Lower leg skin (tissue), 4 donors: ENCODE measurements around the gene ROS1. TPM values are rescaled to one million over a fixed set of nuclear protein-coding genes. Genes with fewer than 3 reads are reported as not detected.

Experiments used
- DNase-seq, 2 donors: peaks; one replicate each; pipeline ENCODE4 v3.0.0-alpha.2; 2019; ENCODE audit warnings: low spot score in 2 of 2
- H3K4me3 ChIP-seq: fragments of 200-600 bp; sonication (generic); 2 replicates; pipeline ENCODE4 v1.5.1; 2017; ENCODE audit warnings: mild to moderate bottlenecking, low read depth; ENCODE audit not compliant: poor library complexity, severe bottlenecking
- CTCF ChIP-seq, 3 donors: fragments of 450-650 bp; IDR thresholded peaks; one replicate each; pipeline ENCODE4 v1.5.1; 2016; ENCODE audit warnings: antibody characterized with exemption in 3 of 3, mild to moderate bottlenecking in 3 of 3, moderate library complexity in 2 of 3
- POLR2A ChIP-seq, 2 donors: fragments of 450-650 bp; IDR thresholded peaks; one replicate each; pipeline ENCODE4 v1.6.1; 2016 to 2017; ENCODE audit warnings: antibody characterized with exemption in 2 of 2, mild to moderate bottlenecking in 1 of 2, moderate library complexity in 1 of 2
- WGBS, 2 donors: methylation state at CpG; one replicate each; pipeline ENCODE4 v1.1.5; 2018; 5-methylcytosine and 5-hydroxymethylcytosine counted together
- intact Hi-C: fragments of 100-400 bp; cut with DNase I; formaldehyde crosslinking; loops from one replicate; pipeline ENCODE4 v1.15.0; 2023; ENCODE audit warnings: low total_unique reads
- total RNA-seq, 4 donors: library from RNA; depleted of rRNA; stranded (reverse); fragments of >200 nt; gene quantifications; one replicate each; pipeline ENCODE4 v1.1.0, GENCODE V29; 2016

The ROS1 gene
- total RNA-seq, 4 donors from 2014 or later = 0.11 to 1.3 (median 0.78) TPM

- 93 to 95% methylated on average over 5 of the region's 5 CpGs for WGBS, 2 donors
- intact Hi-C loops = no loop called here
- TF ChIP-seq CTCF (IDR thresholded peaks at IDR 0.05) = no peak
- TF ChIP-seq POLR2A (IDR thresholded peaks at IDR 0.05) = no peak
- DNase-seq = no peak
- H3K4me3 ChIP-seq = no peak overlapping the region
Measured at GRCh38 chr6:117456998-117457397, 31.3 kb upstream of the ROS1 start.

- TF ChIP-seq POLR2A (IDR thresholded peaks at IDR 0.05) (no peak), CTCF (IDR thresholded peaks at IDR 0.05) (no peak)
- no peak overlapping the region for H3K4me3 ChIP-seq
- intact Hi-C loops = no loop called here
- no peak for DNase-seq
- WGBS, 2 donors = 84 to 91% methylated on average over 1 of the region's 1 CpG
Measured at GRCh38 chr6:117456250-117456649, 30.5 kb upstream of the ROS1 start.

GRCh38 chr6:117451671-117452070, 25.9 kb upstream of the ROS1 start:
- no peak for TF ChIP-seq POLR2A (IDR thresholded peaks at IDR 0.05)

GRCh38 chr6:117449549-117450439, 24.1 kb upstream of the ROS1 start:
- H3K4me3 ChIP-seq = no peak overlapping the region
- no peak for TF ChIP-seq POLR2A (IDR thresholded peaks at IDR 0.05)
- no peak for TF ChIP-seq CTCF (IDR thresholded peaks at IDR 0.05)
- WGBS, 2 donors = 34 to 39% methylated on average over 10 of the region's 10 CpGs
- DNase-seq = peak in 1 of 2 donors; percentile 28
- intact Hi-C loops = loop anchor here (5.0 kb wide), 1 partner anchor 108 kb away; no protein-coding TSS in a partner anchor

More at GRCh38 chr6:117451671-117452070, 25.9 kb upstream of the ROS1 start:
- WGBS, 2 donors = 35 to 41% methylated on average over 5 of the region's 5 CpGs
- DNase-seq = no peak
- intact Hi-C loops = loop anchor here (5.0 kb wide), 1 partner anchor 106 kb away; no protein-coding TSS in a partner anchor
- H3K4me3 ChIP-seq = no peak overlapping the region

GRCh38 chr6:117448732-117449485, 23.2 kb upstream of the ROS1 start:
- intact Hi-C loops = no loop called here
- WGBS, 2 donors = 40 to 50% methylated on average over 6 of the region's 6 CpGs
- TF ChIP-seq POLR2A (IDR thresholded peaks at IDR 0.05) (no peak), CTCF (IDR thresholded peaks at IDR 0.05) (no peak)

GRCh38 chr6:117448011-117448410, 22.3 kb upstream of the ROS1 start:
- WGBS, 2 donors = 63 to 64% methylated on average over 5 of the region's 5 CpGs
- intact Hi-C loops = no loop called here
- no peak for TF ChIP-seq POLR2A (IDR thresholded peaks at IDR 0.05)
- DNase-seq = no peak
- no peak overlapping the region for H3K4me3 ChIP-seq

More at GRCh38 chr6:117448732-117449485, 23.2 kb upstream of the ROS1 start:
- DNase-seq = no peak
- no peak overlapping the region for H3K4me3 ChIP-seq
